A549 (cell line): ENCODE measurements around the gene TMEM144. TPM values are rescaled to one million over a fixed set of nuclear protein-coding genes. Genes with fewer than 3 reads are reported as not detected.

ENCODE experiments used
- ATAC-seq, 2 experiments: fragments of 200-7000 bp in 1 of 2; fragments of >200 bp in 1 of 2; cut with Nextera tagmentation in 1 of 2; cut with Tn5 transposase in 1 of 2; 3 replicates each; pipeline versions ENCODE4 v1.8.0 to v1.9.1; 2018 to 2020; ENCODE audit warnings: mild to moderate bottlenecking in 1 of 2, moderate library complexity in 1 of 2
- CTCF ChIA-PET: fragments of 300-600 bp; sonication (Branson Sonifier 250); formaldehyde crosslinking; extraction: SDS; loops from one replicate; lab custom pipeline; 2021; ENCODE audit warnings: antibody characterized with exemption, inconsistent platforms; lab: Yijun Ruan, JAX
- POLR2A ChIA-PET: fragments of 350-600 bp; formaldehyde crosslinking; extraction: SDS; loops from one replicate; lab custom pipeline; 2021; ENCODE audit warnings: antibody characterized with exemption, inconsistent platforms; lab: Yijun Ruan, JAX
- DNase-seq, 2 experiments: peaks; one replicate each; pipeline versions ENCODE4 v3.0.0 to v3.0.0-alpha.2; 2011 to 2016; ENCODE audit warnings: low read depth in 1 of 2, low spot score in 1 of 2
- FAIRE-seq: peaks from 2 replicates; lab custom pipeline; 2011; peaks lifted over from hg19 to GRCh38; lab: Jason Lieb, UNC
- H3K27ac ChIP-seq, 2 experiments: fragments of >200 bp; sonication (Bioruptor Twin); formaldehyde crosslinking; 3 replicates each; pipeline ENCODE4 v1.5.1; 2016 to 2017
- H3K4me1 ChIP-seq: fragments of >200 bp; sonication (Bioruptor Twin); formaldehyde crosslinking; 3 replicates; pipeline ENCODE4 v1.6.1; 2016
- H3K4me2 ChIP-seq: fragments of >200 bp; sonication (Bioruptor Twin); formaldehyde crosslinking; 3 replicates; pipeline ENCODE4 v1.6.1; 2016
- H3K4me3 ChIP-seq: fragments of >200 bp; sonication (Bioruptor Twin); formaldehyde crosslinking; 3 replicates; pipeline ENCODE4 v1.5.1; 2016
- H3K9me3 ChIP-seq: fragments of >200 bp; sonication (Bioruptor Twin); formaldehyde crosslinking; 3 replicates; pipeline ENCODE4 v1.6.1; 2016
- CHD2 ChIP-seq: fragments of 150-350 bp; IDR thresholded peaks from 2 replicates; pipeline ENCODE4 v1.6.1; 2014; ENCODE audit warnings: low read length; ENCODE audit not compliant: partially characterized antibody
- EHF ChIP-seq: fragments of 250-450 bp; sonication (Bioruptor Pico); IDR thresholded peaks from 2 replicates; pipeline ENCODE4 v1.5.0; 2020; ENCODE audit warnings: mild to moderate bottlenecking
- FOSB ChIP-seq: fragments of 250-450 bp; sonication (Bioruptor Pico); IDR thresholded peaks from 2 replicates; pipeline ENCODE4 v1.5.0; 2020; ENCODE audit warnings: mild to moderate bottlenecking, moderate library complexity
- HDAC2 ChIP-seq: fragments of 200-600 bp; sonication (generic); IDR thresholded peaks from 2 replicates; pipeline ENCODE4 v1.6.1; 2016
- HOXB5 ChIP-seq: fragments of 250-450 bp; sonication (Bioruptor Pico); IDR thresholded peaks from 2 replicates; pipeline ENCODE4 v1.5.0; 2020; ENCODE audit warnings: mild to moderate bottlenecking, moderate library complexity
- JUNB ChIP-seq: fragments of >200 bp; sonication (Bioruptor Twin); formaldehyde crosslinking; IDR thresholded peaks from 2 replicates; pipeline ENCODE4 v1.6.1; 2016
- KDM5A ChIP-seq: fragments of 200-600 bp; sonication (generic); IDR thresholded peaks from 2 replicates; pipeline ENCODE4 v1.6.1; 2016; ENCODE audit warnings: antibody characterized with exemption, mild to moderate bottlenecking
- MAFK ChIP-seq: fragments of 450-650 bp; IDR thresholded peaks from 2 replicates; pipeline ENCODE4 v1.6.1; 2014; ENCODE audit not compliant: partially characterized antibody
- RCOR1 ChIP-seq: fragments of 150-350 bp; IDR thresholded peaks from 2 replicates; pipeline ENCODE4 v1.6.1; 2014; ENCODE audit warnings: antibody characterized with exemption, low read length, low read depth
- SREBF2 ChIP-seq: fragments of 450-650 bp; IDR thresholded peaks from 2 replicates; pipeline ENCODE4 v1.6.1; 2014; ENCODE audit warnings: mild to moderate bottlenecking, moderate library complexity
- TP53 ChIP-seq: fragments of 250-450 bp; sonication (Bioruptor Pico); IDR thresholded peaks from 2 replicates; pipeline ENCODE4 v1.5.0; 2021; ENCODE audit warnings: mild to moderate bottlenecking, moderate library complexity
- ZNF302 ChIP-seq: fragments of 250-450 bp; sonication (Bioruptor Pico); IDR thresholded peaks from 2 replicates; pipeline ENCODE4 v1.9.0; 2021; ENCODE audit warnings: inconsistent platforms, mild to moderate bottlenecking, moderate library complexity
- WGBS: methylation state at CpG from one replicate; pipeline ENCODE4 v1.1.6; 2017; ENCODE audit errors: missing lambda C conversion rate; 5-methylcytosine and 5-hydroxymethylcytosine counted together
- polyA plus RNA-seq, 4 experiments: library from polyadenylated mRNA; depleted of rRNA in 3 of 4; stranded (reverse); fragments of >200 nt; fragmentation: RNase III in 1 of 4; extraction: RNeasy Plus Mini Kit Qiagen cat#74134 plus additional on column Dnase treatment in 1 of 4; gene quantifications; 2 replicates in 3 of 4; 3 replicates in 1 of 4; pipeline ENCODE4 v1.2.3, GENCODE V29; 2011 to 2017
- TF ChIP-seq, protein P1 (sequence below): IDR thresholded peaks from 2 replicates; pipeline ENCODE4 v1.6.1; 2012
- TF ChIP-seq, protein P2 (sequence below): fragments of 200-600 bp; sonication (generic); IDR thresholded peaks from 2 replicates; pipeline ENCODE4 v1.6.1; 2016; ENCODE audit warnings: antibody characterized with exemption, mild to moderate bottlenecking, moderate library complexity
- TF ChIP-seq, protein P3 (sequence below): IDR thresholded peaks from 2 replicates; pipeline ENCODE4 v1.6.1; 2012
- TF ChIP-seq, protein P4 (sequence below): fragments of >200 bp; sonication (Bioruptor Twin); formaldehyde crosslinking; IDR thresholded peaks from 3 replicates; pipeline ENCODE4 v1.5.1; 2016

The TMEM144 gene
- polyA plus RNA-seq, 2 of the 4 experiments (the other 2 are of a cell fraction) = 5.3 to 10.2 TPM

DNA sequence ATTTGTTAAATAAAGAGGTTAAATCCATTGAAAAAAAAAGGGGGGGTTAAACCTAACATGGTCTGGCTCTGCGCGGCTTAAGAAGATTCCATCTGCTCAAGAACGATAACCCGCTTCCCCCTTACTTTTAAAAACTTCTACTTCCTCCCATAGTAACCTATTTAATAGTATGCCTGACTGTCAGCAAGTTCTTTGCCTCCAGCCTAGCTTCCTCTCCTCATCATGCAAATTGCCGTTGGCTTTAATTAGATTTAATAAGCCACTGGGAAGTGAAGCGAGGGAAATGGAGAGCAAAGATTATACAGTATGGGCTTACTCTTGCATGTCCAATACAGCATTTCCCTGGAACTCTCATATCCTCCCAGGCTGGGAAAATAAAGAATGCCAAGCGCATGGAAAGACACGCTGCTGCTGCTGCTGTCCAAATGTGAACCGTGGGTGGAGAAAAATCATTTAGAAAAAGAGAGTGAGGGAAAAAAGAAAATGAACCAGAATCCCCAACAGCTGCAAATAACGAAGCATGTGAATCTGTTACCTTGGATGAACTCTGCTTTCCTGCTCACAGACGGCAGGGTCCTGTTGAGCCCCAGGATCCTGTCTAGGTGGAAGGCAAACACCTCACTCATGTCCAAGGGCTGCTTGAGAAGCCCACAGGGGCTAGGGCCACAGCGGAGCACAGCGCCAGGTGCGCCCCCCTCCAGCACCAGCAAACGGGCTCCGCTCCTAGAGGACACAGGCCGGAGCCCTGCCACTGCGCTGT is 40.2 kb upstream of the TMEM144 start:
- no peak for TF ChIP-seq HOXB5 (CRISPR knock-in tag)
- TF ChIP-seq, protein P1, sequence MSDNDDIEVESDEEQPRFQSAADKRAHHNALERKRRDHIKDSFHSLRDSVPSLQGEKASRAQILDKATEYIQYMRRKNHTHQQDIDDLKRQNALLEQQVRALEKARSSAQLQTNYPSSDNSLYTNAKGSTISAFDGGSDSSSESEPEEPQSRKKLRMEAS = no peak
- no peak for TF ChIP-seq HDAC2
- no peak for TF ChIP-seq JUNB
- no peak for TF ChIP-seq EHF (CRISPR knock-in tag)
- TF ChIP-seq ZNF302 (CRISPR knock-in tag) = no peak
- no peak for TF ChIP-seq SREBF2
- TF ChIP-seq MAFK = no peak
- TF ChIP-seq CHD2 = no peak
- TF ChIP-seq, protein P2, sequence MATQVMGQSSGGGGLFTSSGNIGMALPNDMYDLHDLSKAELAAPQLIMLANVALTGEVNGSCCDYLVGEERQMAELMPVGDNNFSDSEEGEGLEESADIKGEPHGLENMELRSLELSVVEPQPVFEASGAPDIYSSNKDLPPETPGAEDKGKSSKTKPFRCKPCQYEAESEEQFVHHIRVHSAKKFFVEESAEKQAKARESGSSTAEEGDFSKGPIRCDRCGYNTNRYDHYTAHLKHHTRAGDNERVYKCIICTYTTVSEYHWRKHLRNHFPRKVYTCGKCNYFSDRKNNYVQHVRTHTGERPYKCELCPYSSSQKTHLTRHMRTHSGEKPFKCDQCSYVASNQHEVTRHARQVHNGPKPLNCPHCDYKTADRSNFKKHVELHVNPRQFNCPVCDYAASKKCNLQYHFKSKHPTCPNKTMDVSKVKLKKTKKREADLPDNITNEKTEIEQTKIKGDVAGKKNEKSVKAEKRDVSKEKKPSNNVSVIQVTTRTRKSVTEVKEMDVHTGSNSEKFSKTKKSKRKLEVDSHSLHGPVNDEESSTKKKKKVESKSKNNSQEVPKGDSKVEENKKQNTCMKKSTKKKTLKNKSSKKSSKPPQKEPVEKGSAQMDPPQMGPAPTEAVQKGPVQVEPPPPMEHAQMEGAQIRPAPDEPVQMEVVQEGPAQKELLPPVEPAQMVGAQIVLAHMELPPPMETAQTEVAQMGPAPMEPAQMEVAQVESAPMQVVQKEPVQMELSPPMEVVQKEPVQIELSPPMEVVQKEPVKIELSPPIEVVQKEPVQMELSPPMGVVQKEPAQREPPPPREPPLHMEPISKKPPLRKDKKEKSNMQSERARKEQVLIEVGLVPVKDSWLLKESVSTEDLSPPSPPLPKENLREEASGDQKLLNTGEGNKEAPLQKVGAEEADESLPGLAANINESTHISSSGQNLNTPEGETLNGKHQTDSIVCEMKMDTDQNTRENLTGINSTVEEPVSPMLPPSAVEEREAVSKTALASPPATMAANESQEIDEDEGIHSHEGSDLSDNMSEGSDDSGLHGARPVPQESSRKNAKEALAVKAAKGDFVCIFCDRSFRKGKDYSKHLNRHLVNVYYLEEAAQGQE = no peak
- TF ChIP-seq RCOR1 = no peak
- TF ChIP-seq, protein P3, sequence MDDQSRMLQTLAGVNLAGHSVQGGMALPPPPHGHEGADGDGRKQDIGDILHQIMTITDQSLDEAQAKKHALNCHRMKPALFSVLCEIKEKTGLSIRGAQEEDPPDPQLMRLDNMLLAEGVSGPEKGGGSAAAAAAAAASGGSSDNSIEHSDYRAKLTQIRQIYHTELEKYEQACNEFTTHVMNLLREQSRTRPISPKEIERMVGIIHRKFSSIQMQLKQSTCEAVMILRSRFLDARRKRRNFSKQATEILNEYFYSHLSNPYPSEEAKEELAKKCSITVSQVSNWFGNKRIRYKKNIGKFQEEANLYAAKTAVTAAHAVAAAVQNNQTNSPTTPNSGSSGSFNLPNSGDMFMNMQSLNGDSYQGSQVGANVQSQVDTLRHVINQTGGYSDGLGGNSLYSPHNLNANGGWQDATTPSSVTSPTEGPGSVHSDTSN = no peak
- no peak for TF ChIP-seq KDM5A
- TF ChIP-seq TP53 = no peak
- no peak for TF ChIP-seq FOSB (CRISPR knock-in tag)
- no peak for DNase-seq
- no peaks in the 10 kb centered on the region for H3K9me3 ChIP-seq
- WGBS = 89% methylated on average over 17 of the region's 18 CpGs
- CTCF ChIA-PET = interaction anchor here (0.8 to 1.6 kb wide), 2 partner anchors 177 to 179 kb away, joined by 3 read pairs; no protein-coding TSS in a partner anchor
- ATAC-seq = no peak
- peaks cover 5% of the 10 kb centered on the region; the same call in 2 of the 3 replicates for H3K4me1 ChIP-seq
- peak overlapping the region in 1 of 2 experiments; percentile 47; a peak in 1 of 6 replicates for H3K27ac ChIP-seq
- H3K4me3 ChIP-seq = no peak overlapping the region
- FAIRE-seq = no peak
- H3K4me2 ChIP-seq = no peak overlapping the region
- POLR2A ChIA-PET = no interaction called here

DNA sequence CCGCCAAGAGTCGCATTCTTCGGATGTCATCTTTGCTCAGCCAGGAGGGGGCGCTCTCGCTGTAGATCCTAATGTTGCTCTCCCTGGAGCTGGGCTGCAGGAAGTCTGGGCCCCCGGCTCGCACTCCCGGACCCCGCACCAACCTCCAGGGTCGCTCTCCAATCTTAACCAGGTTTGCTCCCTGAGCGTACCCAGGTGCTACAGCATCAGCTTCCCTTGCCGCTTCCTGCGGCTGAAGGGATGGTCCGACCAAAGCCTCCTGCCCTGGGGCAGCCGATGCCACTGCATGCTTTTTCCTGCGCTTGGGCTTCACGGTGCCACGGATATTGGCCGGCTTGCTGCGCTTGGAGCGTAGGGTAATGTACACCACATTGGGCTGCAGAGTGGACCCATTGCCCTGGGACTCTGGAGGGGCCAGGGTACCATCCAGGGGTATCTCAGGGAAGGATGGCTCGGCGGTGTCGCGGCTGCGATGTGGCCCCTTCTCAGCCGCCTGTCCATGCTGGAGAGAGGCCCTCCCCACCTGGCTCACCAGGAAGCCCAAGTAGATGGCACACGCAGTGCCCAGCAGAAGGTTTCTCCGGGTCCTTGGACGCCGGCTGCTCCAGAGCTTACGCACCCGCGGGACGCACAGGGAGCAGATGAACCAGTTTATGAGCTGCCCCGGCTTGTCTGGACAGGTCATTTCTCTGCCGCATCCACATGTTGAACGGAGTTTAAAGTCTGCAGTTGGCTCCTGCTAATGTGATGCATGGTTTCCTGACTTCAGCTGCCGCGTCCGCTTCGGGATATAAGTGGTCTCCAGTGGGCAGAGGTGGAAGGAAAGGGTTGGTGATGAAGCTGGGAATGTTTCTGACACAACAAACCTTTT is 39.4 kb upstream of the TMEM144 start:
- Histone ChIP-seq H3K4me3 (no peak overlapping the region), H3K27ac (peak overlapping the region in 1 of 2 experiments; percentile 47; a peak in 3 of 6 replicates), H3K4me2 (no peak overlapping the region), H3K4me1 (peaks cover 5% of the 10 kb centered on the region; the same call in 2 of the 3 replicates), H3K9me3 (no peaks in the 10 kb centered on the region)
- ATAC-seq (peak in 1 of 2 experiments; percentile 46; a peak in 1 of 6 replicates), FAIRE-seq (no peak), DNase-seq (no peak)
- 95% methylated on average over 34 of the region's 42 CpGs for WGBS
- ChIA-PET CTCF (interaction anchor here (0.8 to 1.7 kb wide), 7 partner anchors 11 to 185 kb away, joined by 3 to 14 read pairs (median 6); no protein-coding TSS in a partner anchor), POLR2A (no interaction called here)
- no peak for TF ChIP-seq HDAC2
- TF ChIP-seq, protein P4, sequence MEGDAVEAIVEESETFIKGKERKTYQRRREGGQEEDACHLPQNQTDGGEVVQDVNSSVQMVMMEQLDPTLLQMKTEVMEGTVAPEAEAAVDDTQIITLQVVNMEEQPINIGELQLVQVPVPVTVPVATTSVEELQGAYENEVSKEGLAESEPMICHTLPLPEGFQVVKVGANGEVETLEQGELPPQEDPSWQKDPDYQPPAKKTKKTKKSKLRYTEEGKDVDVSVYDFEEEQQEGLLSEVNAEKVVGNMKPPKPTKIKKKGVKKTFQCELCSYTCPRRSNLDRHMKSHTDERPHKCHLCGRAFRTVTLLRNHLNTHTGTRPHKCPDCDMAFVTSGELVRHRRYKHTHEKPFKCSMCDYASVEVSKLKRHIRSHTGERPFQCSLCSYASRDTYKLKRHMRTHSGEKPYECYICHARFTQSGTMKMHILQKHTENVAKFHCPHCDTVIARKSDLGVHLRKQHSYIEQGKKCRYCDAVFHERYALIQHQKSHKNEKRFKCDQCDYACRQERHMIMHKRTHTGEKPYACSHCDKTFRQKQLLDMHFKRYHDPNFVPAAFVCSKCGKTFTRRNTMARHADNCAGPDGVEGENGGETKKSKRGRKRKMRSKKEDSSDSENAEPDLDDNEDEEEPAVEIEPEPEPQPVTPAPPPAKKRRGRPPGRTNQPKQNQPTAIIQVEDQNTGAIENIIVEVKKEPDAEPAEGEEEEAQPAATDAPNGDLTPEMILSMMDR = 0 out of 3 replicates have a peak, but pooled peaks have one; percentile 6
